SK-N-SH (cell line): ENCODE measurements around the gene INTS11. TPM values are rescaled to one million over a fixed set of nuclear protein-coding genes. Genes with fewer than 3 reads are reported as not detected.

Source experiments
- CTCF ChIA-PET: fragments of 300-600, 350-600 bp; formaldehyde crosslinking; extraction: SDS; loops from one replicate; lab custom pipeline; 2021; lab: Yijun Ruan, JAX
- POLR2A ChIA-PET: fragments of 350-600 bp; sonication (Branson Sonifier 250); formaldehyde crosslinking; extraction: SDS; loops from one replicate; lab custom pipeline; 2020; ENCODE audit warnings: antibody characterized with exemption, inconsistent platforms; lab: Yijun Ruan, JAX
- DNase-seq: peaks from one replicate; pipeline ENCODE4 v3.0.0; 2012
- H2AFZ ChIP-seq: fragments of 200-600 bp; sonication (generic); 2 replicates; pipeline ENCODE4 v1.8.1; 2016; ENCODE audit warnings: antibody characterized with exemption, mild to moderate bottlenecking, low read depth
- H3F3A ChIP-seq: fragments of 200-600 bp; sonication (generic); replicated peaks from 2 replicates; pipeline ENCODE3; 2016; ENCODE audit warnings: antibody characterized with exemption, mild to moderate bottlenecking; ENCODE audit not compliant: insufficient read depth
- H3K27ac ChIP-seq, 2 experiments: fragments of 200-500 bp in 1 of 2; fragments of 200-600 bp in 1 of 2; sonication (Bioruptor generic) in 1 of 2; sonication (generic), shearing (Covaris generic) in 1 of 2; 2 replicates each; pipeline versions ENCODE4 v1.5.1 to v1.6.1; 2014 to 2016; ENCODE audit warnings: low read depth in 2 of 2, inconsistent platforms in 1 of 2, low read length in 1 of 2, mild to moderate bottlenecking in 1 of 2, mixed read lengths in 1 of 2
- H3K27me3 ChIP-seq: fragments of 200-600 bp; sonication (generic), shearing (Covaris generic); 2 replicates; pipeline ENCODE4 v1.6.1; 2016; ENCODE audit warnings: mixed run types; ENCODE audit not compliant: insufficient read depth
- H3K36me3 ChIP-seq, 2 experiments: fragments of 200-500 bp in 1 of 2; fragments of 200-600 bp in 1 of 2; sonication (Bioruptor generic) in 1 of 2; sonication (generic) in 1 of 2; replicated peaks in 1 of 2; 2 replicates each; pipeline versions ENCODE3 to v1.5.1; 2014 to 2016; ENCODE audit warnings: low read length in 1 of 2, mild to moderate bottlenecking in 1 of 2; ENCODE audit not compliant: insufficient read depth in 2 of 2, control insufficient read depth in 1 of 2
- H3K4me1 ChIP-seq, 2 experiments: fragments of 200-500 bp in 1 of 2; fragments of 200-600 bp in 1 of 2; sonication (Bioruptor generic) in 1 of 2; sonication (generic), shearing (Covaris generic) in 1 of 2; 2 replicates each; pipeline versions ENCODE4 v1.5.1 to v1.6.1; 2014 to 2016; ENCODE audit warnings: low read depth in 1 of 2, low read length in 1 of 2, mixed run types in 1 of 2; ENCODE audit not compliant: insufficient read depth in 2 of 2, control insufficient read depth in 1 of 2
- H3K4me2 ChIP-seq: fragments of 200-600 bp; sonication (generic), shearing (Covaris generic); 2 replicates; pipeline ENCODE4 v1.6.1; 2017; ENCODE audit warnings: mixed run types
- H3K4me3 ChIP-seq, 2 experiments: fragments of 200-500 bp in 1 of 2; fragments of 200-600 bp in 1 of 2; sonication (Bioruptor generic) in 1 of 2; sonication (generic), shearing (Covaris generic) in 1 of 2; 2 replicates each; pipeline versions ENCODE4 v1.5.1 to v1.8.1; 2014 to 2016; ENCODE audit warnings: low read depth in 2 of 2, inconsistent platforms in 1 of 2, low read length in 1 of 2, mild to moderate bottlenecking in 1 of 2, mixed read lengths in 1 of 2, moderate library complexity in 1 of 2
- H3K79me2 ChIP-seq: fragments of 200-600 bp; sonication (generic); 2 replicates; pipeline ENCODE4 v1.8.1; 2017; ENCODE audit warnings: mild to moderate bottlenecking; ENCODE audit not compliant: insufficient read depth
- H3K9ac ChIP-seq: fragments of 200-600 bp; sonication (generic); 2 replicates; pipeline ENCODE4 v1.6.1; 2017; ENCODE audit warnings: mixed run types
- H3K9me2 ChIP-seq: fragments of 200-600 bp; sonication (generic); 2 replicates; pipeline ENCODE4 v1.6.1; 2017; ENCODE audit warnings: mixed run types
- H3K9me3 ChIP-seq: fragments of 200-600 bp; sonication (generic); 2 replicates; pipeline ENCODE4 v1.6.1; 2017; ENCODE audit warnings: mixed run types, mild to moderate bottlenecking, moderate library complexity
- H4K20me1 ChIP-seq: fragments of 200-600 bp; sonication (generic); 2 replicates; pipeline ENCODE4 v1.6.1; 2017; ENCODE audit warnings: mild to moderate bottlenecking, mixed run types; ENCODE audit not compliant: insufficient read depth
- CTCF ChIP-seq: fragments of 200-600 bp; sonication (generic); IDR thresholded peaks from 2 replicates; pipeline ENCODE4 v1.6.1; 2017; ENCODE audit warnings: antibody characterized with exemption, mild to moderate bottlenecking, moderate library complexity
- EP300 ChIP-seq, 2 experiments: IDR thresholded peaks; 2 replicates each; pipeline versions ENCODE4 v1.4.0 to v1.6.1; 2012; ENCODE audit warnings: borderline replicate concordance in 1 of 2, low read depth in 1 of 2, low read length in 1 of 2
- EZH2phosphoT487 ChIP-seq: fragments of 200-600 bp; sonication (generic); IDR thresholded peaks from 2 replicates; pipeline ENCODE4 v1.6.1; 2017; ENCODE audit warnings: low read depth, mixed run types, mild to moderate bottlenecking, antibody characterized with exemption, moderate library complexity, borderline replicate concordance
- GABPA ChIP-seq: IDR thresholded peaks from 2 replicates; pipeline ENCODE4 v1.4.0; 2012; ENCODE audit warnings: low read depth, mild to moderate bottlenecking
- GATA2 ChIP-seq: sonication (generic); formaldehyde crosslinking; IDR thresholded peaks from 2 replicates; pipeline ENCODE4 v1.5.0; 2020; ENCODE audit warnings: mild to moderate bottlenecking, missing genetic modification reagents
- IRF3 ChIP-seq: fragments of 150-350 bp; IDR thresholded peaks from 2 replicates; pipeline ENCODE4 v1.6.1; 2016; ENCODE audit warnings: mild to moderate bottlenecking, low read depth, low read length
- MAX ChIP-seq: IDR thresholded peaks from 2 replicates; pipeline ENCODE4 v1.4.0; 2012; ENCODE audit warnings: low read depth
- MEF2A ChIP-seq: IDR thresholded peaks from 2 replicates; pipeline ENCODE4 v1.4.0; 2012; ENCODE audit warnings: low read depth, borderline replicate concordance
- MXI1 ChIP-seq: IDR thresholded peaks from 2 replicates; pipeline ENCODE4 v1.6.1; 2012; ENCODE audit warnings: mild to moderate bottlenecking, low read depth, low read length, improper control_type of control experiment
- RCOR1 ChIP-seq: fragments of 150-350 bp; IDR thresholded peaks from 2 replicates; pipeline ENCODE4 v1.6.1; 2017; ENCODE audit warnings: antibody characterized with exemption, low read length
- REST ChIP-seq: IDR thresholded peaks from 2 replicates; pipeline ENCODE4 v1.6.1; 2012; ENCODE audit warnings: mild to moderate bottlenecking, low read depth, low read length, moderate library complexity
- RFX5 ChIP-seq: IDR thresholded peaks from 2 replicates; pipeline ENCODE4 v1.6.1; 2012; ENCODE audit warnings: mild to moderate bottlenecking, improper control_type of control experiment, low read length
- RXRA ChIP-seq: IDR thresholded peaks from 2 replicates; pipeline ENCODE4 v1.4.0; 2012; ENCODE audit warnings: low read depth, mild to moderate bottlenecking, borderline replicate concordance
- SMC3 ChIP-seq: IDR thresholded peaks from 2 replicates; pipeline ENCODE4 v1.6.1; 2012; ENCODE audit warnings: low read depth, low read length, improper control_type of control experiment
- TAF1 ChIP-seq: IDR thresholded peaks from 2 replicates; pipeline ENCODE4 v1.6.1; 2012; ENCODE audit warnings: low read depth, mild to moderate bottlenecking, low read length, moderate library complexity, borderline replicate concordance
- TCF12 ChIP-seq: IDR thresholded peaks from 2 replicates; pipeline ENCODE4 v1.4.0; 2012
- TEAD4 ChIP-seq: IDR thresholded peaks from 2 replicates; pipeline ENCODE4 v1.4.0; 2012; ENCODE audit warnings: mild to moderate bottlenecking, borderline replicate concordance; ENCODE audit not compliant: insufficient read depth
- USF1 ChIP-seq: IDR thresholded peaks from 2 replicates; pipeline ENCODE4 v1.4.0; 2012; ENCODE audit warnings: low read depth, borderline replicate concordance
- WGBS: methylation state at CpG from one replicate; pipeline ENCODE4 v1.1.6; 2017; ENCODE audit warnings: low lambda C conversion rate; 5-methylcytosine and 5-hydroxymethylcytosine counted together
- polyA plus RNA-seq, 3 experiments: library from polyadenylated mRNA; depleted of rRNA; stranded (reverse); fragments of >200 nt; gene quantifications; 2 replicates each; pipeline ENCODE4 v1.2.3, GENCODE V29; 2012

The INTS11 gene
- polyA plus RNA-seq, 1 of the 3 experiments (the other 2 are of a cell fraction) = 137 TPM

- no peak for TF ChIP-seq REST
- no peak for TF ChIP-seq MEF2A
- TF ChIP-seq RXRA = no peak
- TF ChIP-seq MXI1 = no peak
- TF ChIP-seq GATA2 (CRISPR knock-in tag) = no peak
These were observed 51.9 kb downstream of the INTS11 start (continued) for GRCh38 chr1:1272341-1273208.

GRCh38 chr1:1270813-1271212 is 53.6 kb downstream of the INTS11 start:
- no peaks in the 10 kb centered on the region for H3K9me2 ChIP-seq
- H3K27me3 ChIP-seq = no peaks in the 10 kb centered on the region
- H3F3A ChIP-seq = peaks cover 4% of the 10 kb centered on the region
- peaks cover 63% of the 10 kb centered on the region for H4K20me1 ChIP-seq
- H3K79me2 ChIP-seq = peaks cover 64% of the 10 kb centered on the region
- TF ChIP-seq IRF3 (no peak), CTCF (no peak), GATA2 (CRISPR knock-in tag) (no peak), SMC3 (no peak), TEAD4 (no peak), MAX (no peak), RCOR1 (no peak), RFX5 (no peak), USF1 (no peak), GABPA (no peak), EZH2phosphoT487 (no peak), TAF1 (no peak), EP300 (IDR thresholded peaks at IDR 0.05; ENCODE audit: borderline replicate concordance in 1 of 2, low read depth in 1 of 2, low read length in 1 of 2) (no peak), TCF12 (no peak)
- WGBS = 90% methylated on average over 5 of the region's 7 CpGs
- no peak overlapping the region for H3K27ac ChIP-seq
- CTCF ChIA-PET = interaction anchor here (1.1 to 2.5 kb wide), 6 partner anchors 14 to 208 kb away, joined by 3 to 6 read pairs (median 3); no protein-coding TSS in a partner anchor
- H3K9ac ChIP-seq = no peak overlapping the region
- peak overlapping the region; percentile 96; the same call in 1 of the 2 replicates for H3K4me2 ChIP-seq
- no peaks in the 10 kb centered on the region for H3K9me3 ChIP-seq
- no peak overlapping the region for H2AFZ ChIP-seq
- no peak for DNase-seq
- H3K4me1 ChIP-seq = peaks cover 0 to 28% of the 10 kb centered on the region in 2 experiments; a peak in 1 of 4 replicates
- POLR2A ChIA-PET = no interaction called here
- no peak overlapping the region for H3K4me3 ChIP-seq
- peaks cover 0 to 13% of the 10 kb centered on the region in 2 experiments for H3K36me3 ChIP-seq
